HepG2 (cell line): Measurements from ENCODE around the gene ARHGAP22. TPM values are rescaled to one million over a fixed set of nuclear protein-coding genes. Genes with fewer than 3 reads are reported as not detected.

Source experiments
- ATAC-seq: fragments of 200-7000 bp; cut with Tn5 transposase; 3 replicates; pipeline ENCODE4 v1.9.1; 2020; ENCODE audit warnings: mild to moderate bottlenecking, moderate library complexity
- BruUV-seq: library from RNA; stranded (reverse); fragments of 400-500 nt; replicated peaks from 2 replicates; lab custom pipeline; 2021; lab: Mats Ljungman, UMichigan
- CTCF ChIA-PET: fragments of 300-600 bp; formaldehyde crosslinking; extraction: SDS; loops from one replicate; lab custom pipeline; 2021; ENCODE audit warnings: low total read pairs, inconsistent platforms, low intra/inter-chr PET ratio; lab: Yijun Ruan, JAX
- POLR2A ChIA-PET: fragments of 350-600 bp; sonication (Branson Sonifier 250); formaldehyde crosslinking; loops from one replicate; lab custom pipeline; 2020; ENCODE audit warnings: antibody characterized with exemption, inconsistent platforms; lab: Yijun Ruan, JAX
- DNase-seq: peaks from one replicate; pipeline ENCODE4 v3.0.0-alpha.2; 2015; ENCODE audit warnings: low spot score
- FAIRE-seq: peaks from 3 replicates; lab custom pipeline; 2011; peaks lifted over from hg19 to GRCh38; lab: Jason Lieb, UNC
- H2AFZ ChIP-seq: one replicate; pipeline ENCODE4 v1.6.1; 2011; ENCODE audit warnings: low read length, inconsistent platforms
- H3K27ac ChIP-seq: fragments of 300-600 bp; 3 replicates; pipeline ENCODE4 v1.8.0; 2011; ENCODE audit warnings: mixed run types, mild to moderate bottlenecking, mixed read lengths, low read length, inconsistent platforms; ENCODE audit not compliant: insufficient read depth; ENCODE audit errors: extremely low read length
- H3K27me3 ChIP-seq, 2 experiments: fragments of 200-600 bp in 1 of 2; 2 replicates in 1 of 2; 3 replicates in 1 of 2; pipeline versions ENCODE4 v1.6.0 to v1.8.0; 2011; ENCODE audit warnings: low read length in 2 of 2, mild to moderate bottlenecking in 2 of 2, moderate library complexity in 2 of 2, inconsistent platforms in 1 of 2; ENCODE audit not compliant: insufficient read depth in 2 of 2, control insufficient read depth in 1 of 2
- H3K36me3 ChIP-seq, 2 experiments: fragments of 200-600 bp in 1 of 2; replicated peaks in 1 of 2; 2 replicates in 1 of 2; 3 replicates in 1 of 2; pipeline versions ENCODE4 v1.5.1 to v1.8.0; 2011; ENCODE audit warnings: low read length in 2 of 2, inconsistent platforms in 1 of 2; ENCODE audit not compliant: insufficient read depth in 2 of 2, control insufficient read depth in 1 of 2
- H3K4me1 ChIP-seq: 2 replicates; pipeline ENCODE4 v1.5.1; 2012; ENCODE audit warnings: low read length, inconsistent platforms; ENCODE audit not compliant: insufficient read depth
- H3K4me2 ChIP-seq: 2 replicates; pipeline ENCODE4 v1.6.0; 2011; ENCODE audit warnings: low read depth, low read length, inconsistent platforms
- H3K4me3 ChIP-seq, 3 experiments: fragments of 200-600 bp in 1 of 3; sonication (generic), shearing (Covaris generic) in 1 of 3; replicated peaks in 1 of 3; 2 replicates each; pipeline ENCODE4 v1.5.1; 2011 to 2016; ENCODE audit warnings: low read length in 3 of 3, inconsistent platforms in 2 of 3, low read depth in 2 of 3, mild to moderate bottlenecking in 2 of 3, control low read depth in 1 of 3, mixed read lengths in 1 of 3; ENCODE audit not compliant: insufficient read depth in 1 of 3
- H3K79me2 ChIP-seq: one replicate; pipeline ENCODE4 v1.6.1; 2011; ENCODE audit warnings: low read length, inconsistent platforms; ENCODE audit not compliant: insufficient read depth
- H3K9ac ChIP-seq: 2 replicates; pipeline ENCODE4 v1.6.0; 2011; ENCODE audit warnings: mild to moderate bottlenecking, low read depth, low read length, inconsistent platforms; ENCODE audit not compliant: insufficient read depth
- H3K9me3 ChIP-seq: 2 replicates; pipeline ENCODE4 v1.5.1; 2012; ENCODE audit warnings: mild to moderate bottlenecking, low read length
- H4K20me1 ChIP-seq: 2 replicates; pipeline ENCODE4 v1.6.0; 2011; ENCODE audit warnings: inconsistent platforms, mild to moderate bottlenecking, low read length, moderate library complexity; ENCODE audit not compliant: insufficient read depth
- CREB1 ChIP-seq, 2 experiments: fragments of 450-650 bp in 1 of 2; IDR thresholded peaks; 2 replicates each; pipeline ENCODE4 v1.6.1; 2016 to 2017; ENCODE audit warnings: control low read depth in 1 of 2, mild to moderate bottlenecking in 1 of 2, missing compliant biosample characterization in 1 of 2, missing genetic modification characterization in 1 of 2
- ZNF557 ChIP-seq: sonication (generic); formaldehyde crosslinking; IDR thresholded peaks from 2 replicates; pipeline ENCODE4 v1.4.0; 2020; ENCODE audit warnings: missing genetic modification reagents
- WGBS: methylation state at CpG from one replicate; pipeline ENCODE4 v1.1.6; 2017; ENCODE audit warnings: low lambda C conversion rate; 5-methylcytosine and 5-hydroxymethylcytosine counted together
- in situ Hi-C: cut with HindIII; loops from 2 replicates; pipeline ENCODE4 v1.10.0; 2017; ENCODE audit warnings: low pct_unique_long_range_greater_than_20kb; ENCODE audit not compliant: extremely low pct_ligation_motif_present
- intact Hi-C: fragments of 100-400 bp; cut with micrococcal nuclease; formaldehyde crosslinking; loops from one replicate; pipeline ENCODE4 v1.10.0; 2022; ENCODE audit not compliant: unreplicated experiment
- polyA plus RNA-seq, 8 experiments: library from polyadenylated mRNA; depleted of rRNA in 3 of 8; stranded (reverse) in 7 of 8; unstranded in 1 of 8; fragments of >200 nt; fragmentation: Illumina TruSeq in 4 of 8; extraction: Trizol in 4 of 8; gene quantifications; 2 replicates each; pipeline versions ENCODE4 v1.2.1 to v1.2.3, GENCODE V29; 2011 to 2016; ENCODE audit warnings: low read depth in 4 of 8, missing spikeins in 1 of 8, mixed read lengths in 1 of 8; ENCODE audit not compliant: insufficient read depth in 1 of 8
- total RNA-seq, 5 experiments: library from RNA; depleted of rRNA; stranded (reverse); fragments of >200 nt; fragmentation: Illumina TruSeq; extraction: Trizol; gene quantifications; 2 replicates each; pipeline ENCODE4 v1.2.3, GENCODE V29; 2016; ENCODE audit warnings: low read depth in 1 of 5
- TF ChIP-seq, protein P1 (sequence below): sonication (generic); formaldehyde crosslinking; IDR thresholded peaks from 2 replicates; pipeline ENCODE4 v1.4.0; 2020; ENCODE audit warnings: missing genetic modification reagents
- TF ChIP-seq, protein P2 (sequence below): sonication (generic); formaldehyde crosslinking; conservative IDR thresholded peaks from 2 replicates; pipeline ENCODE4 v1.4.0; 2020; ENCODE audit warnings: missing genetic modification reagents

ARHGAP22 gene
- total and polyA plus RNA-seq, 2 of the 13 experiments (the other 11 are each of a cell fraction or from before 2014, with no cell fraction given): 0.08 to 0.38 TPM

DNA sequence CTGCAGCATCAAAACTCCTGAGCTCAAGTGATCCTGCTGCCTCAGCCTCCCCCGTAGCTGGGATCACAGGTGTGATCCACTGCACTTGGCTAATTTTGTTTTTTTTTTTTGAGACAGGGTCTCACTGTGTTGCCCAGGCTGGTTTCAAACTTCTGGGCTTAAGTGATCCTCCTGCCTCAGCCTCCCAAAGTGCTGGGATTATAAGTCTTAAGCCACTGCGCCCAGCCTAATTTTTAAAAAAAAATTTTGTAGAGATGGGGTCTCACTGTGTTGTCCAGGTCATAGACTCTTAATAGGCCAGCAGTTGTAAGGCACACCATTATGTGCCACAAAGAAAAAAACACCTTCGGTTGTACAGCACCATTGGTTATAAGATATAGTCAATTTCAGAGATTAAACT is 176.0 kb downstream of the ARHGAP22 start:
- no TSS peak for BruUV-seq
- no peak for ATAC-seq

More for the DNA sequence above, 176.0 kb downstream of the ARHGAP22 start:
- Histone ChIP-seq H3K36me3 (peaks cover 0 to 5% of the 10 kb centered on the region in 2 experiments; a peak in 1 of 5 replicates), H3K27me3 (no peaks in the 10 kb centered on the region), H3K79me2 (no peaks in the 10 kb centered on the region), H3K9ac (no peak overlapping the region), H3K4me1 (no peaks in the 10 kb centered on the region), H3K27ac (no peak overlapping the region), H3K9me3 (no peaks in the 10 kb centered on the region), H4K20me1 (no peaks in the 10 kb centered on the region), H3K4me3 (no peak overlapping the region), H2AFZ (no peak overlapping the region), H3K4me2 (no peak overlapping the region)
- no peak for DNase-seq
- POLR2A ChIA-PET: no interaction called here
- CTCF ChIA-PET: no interaction called here
- intact Hi-C loops: no loop called here
- TF ChIP-seq, protein P1, sequence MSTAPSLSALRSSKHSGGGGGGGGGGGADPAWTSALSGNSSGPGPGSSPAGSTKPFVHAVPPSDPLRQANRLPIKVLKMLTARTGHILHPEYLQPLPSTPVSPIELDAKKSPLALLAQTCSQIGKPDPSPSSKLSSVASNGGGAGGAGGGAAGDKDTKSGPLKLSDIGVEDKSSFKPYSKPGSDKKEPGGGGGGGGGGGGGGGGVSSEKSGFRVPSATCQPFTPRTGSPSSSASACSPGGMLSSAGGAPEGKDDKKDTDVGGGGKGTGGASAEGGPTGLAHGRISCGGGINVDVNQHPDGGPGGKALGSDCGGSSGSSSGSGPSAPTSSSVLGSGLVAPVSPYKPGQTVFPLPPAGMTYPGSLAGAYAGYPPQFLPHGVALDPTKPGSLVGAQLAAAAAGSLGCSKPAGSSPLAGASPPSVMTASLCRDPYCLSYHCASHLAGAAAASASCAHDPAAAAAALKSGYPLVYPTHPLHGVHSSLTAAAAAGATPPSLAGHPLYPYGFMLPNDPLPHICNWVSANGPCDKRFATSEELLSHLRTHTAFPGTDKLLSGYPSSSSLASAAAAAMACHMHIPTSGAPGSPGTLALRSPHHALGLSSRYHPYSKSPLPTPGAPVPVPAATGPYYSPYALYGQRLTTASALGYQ (CRISPR knock-in tag): no peak
- TF ChIP-seq CREB1 (IDR thresholded peaks at IDR 0.05): no peak
- TF ChIP-seq CREB1 (CRISPR knock-in tag; IDR thresholded peaks at IDR 0.05): no peak
- TF ChIP-seq, protein P2, sequence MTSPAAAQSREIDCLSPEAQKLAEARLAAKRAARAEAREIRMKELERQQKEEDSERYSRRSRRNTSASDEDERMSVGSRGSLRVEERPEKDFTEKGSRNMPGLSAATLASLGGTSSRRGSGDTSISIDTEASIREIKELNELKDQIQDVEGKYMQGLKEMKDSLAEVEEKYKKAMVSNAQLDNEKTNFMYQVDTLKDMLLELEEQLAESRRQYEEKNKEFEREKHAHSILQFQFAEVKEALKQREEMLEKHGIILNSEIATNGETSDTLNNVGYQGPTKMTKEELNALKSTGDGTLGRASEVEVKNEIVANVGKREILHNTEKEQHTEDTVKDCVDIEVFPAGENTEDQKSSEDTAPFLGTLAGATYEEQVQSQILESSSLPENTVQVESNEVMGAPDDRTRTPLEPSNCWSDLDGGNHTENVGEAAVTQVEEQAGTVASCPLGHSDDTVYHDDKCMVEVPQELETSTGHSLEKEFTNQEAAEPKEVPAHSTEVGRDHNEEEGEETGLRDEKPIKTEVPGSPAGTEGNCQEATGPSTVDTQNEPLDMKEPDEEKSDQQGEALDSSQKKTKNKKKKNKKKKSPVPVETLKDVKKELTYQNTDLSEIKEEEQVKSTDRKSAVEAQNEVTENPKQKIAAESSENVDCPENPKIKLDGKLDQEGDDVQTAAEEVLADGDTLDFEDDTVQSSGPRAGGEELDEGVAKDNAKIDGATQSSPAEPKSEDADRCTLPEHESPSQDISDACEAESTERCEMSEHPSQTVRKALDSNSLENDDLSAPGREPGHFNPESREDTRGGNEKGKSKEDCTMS (CRISPR knock-in tag): no peak
- no peak for TF ChIP-seq ZNF557 (CRISPR knock-in tag)
- no peak for FAIRE-seq
- in situ Hi-C loops: no loop called here
- WGBS: 97% methylated on average over 3 of the region's 3 CpGs
